ENCODE results near the gene BRCC3. TPM values are rescaled to one million over a fixed set of nuclear protein-coding genes. Genes with fewer than 3 reads are reported as not detected.

Gene BRCC3
- total and polyA plus RNA-seq, 12 donors: 7.8 to 43.0 (median 18.0) TPM

GRCh38 chrX:155061760-155062159, 9.5 kb upstream of the BRCC3 start:
- Histone ChIP-seq H3K4me3 (no peak overlapping the region), H3K36me3 (replicated peaks in 1 of 2) (no peaks in the 10 kb centered on the region), H3K9me3 (replicated peaks in 1 of 3) (no peaks in the 10 kb centered on the region), H3K27ac (no peak overlapping the region), H3K27me3 (no peaks in the 10 kb centered on the region), H3K4me1 (replicated peaks in 1 of 2) (no peaks in the 10 kb centered on the region)
- no peak for TF ChIP-seq CTCF (IDR thresholded peaks at IDR 0.05)
- TF ChIP-seq POLR2A (IDR thresholded peaks at IDR 0.05): no peak
- 74 to 93% (median 84%) methylated on average over 4 of the region's 4 CpGs for WGBS, 4 donors
- no peak for DNase-seq
- intact Hi-C loops (cut with DNase I): no loop called here

GRCh38 chrX:155065035-155065734, 6.1 kb upstream of the BRCC3 start:
- 71 to 75% (median 73%) methylated on average over 7 to 8 of the region's 8 CpGs for WGBS, 4 donors
- no peaks in the 10 kb centered on the region for H3K27me3 ChIP-seq
- H3K9me3 ChIP-seq (replicated peaks in 1 of 3): no peaks in the 10 kb centered on the region
- peak in 1 of 7 donors; percentile 18 for DNase-seq
- H3K27ac ChIP-seq: peak overlapping the region in 4 of 5 donors; percentile 14 to 55 (median 16)
- no peaks in the 10 kb centered on the region for H3K4me1 ChIP-seq (replicated peaks in 1 of 2)
- intact Hi-C loops (cut with DNase I): no loop called here
- no peak for TF ChIP-seq CTCF (IDR thresholded peaks at IDR 0.05)
- TF ChIP-seq POLR2A (IDR thresholded peaks at IDR 0.05): no peak
- no peaks in the 10 kb centered on the region for H3K36me3 ChIP-seq (replicated peaks in 1 of 2)
- H3K4me3 ChIP-seq: no peak overlapping the region

- peaks cover 0 to 10% of the 10 kb centered on the region in 2 donors for H3K4me1 ChIP-seq (replicated peaks in 1 of 2)
- peak overlapping the region in 2 of 5 donors; percentile 24 for H3K27ac ChIP-seq
- 14 to 58% (median 36%) methylated on average over 1 of the region's 1 CpG for WGBS, 4 donors
- peaks cover 0 to 1% of the 10 kb centered on the region in 2 donors for H3K36me3 ChIP-seq (replicated peaks in 1 of 2)
- intact Hi-C loops (cut with DNase I): no loop called here
- DNase-seq: peak in 5 of 7 donors; percentile 34 to 52 (median 46)
- no peaks in the 10 kb centered on the region for H3K9me3 ChIP-seq (replicated peaks in 1 of 3)
- H3K27me3 ChIP-seq: no peaks in the 10 kb centered on the region
- no peak overlapping the region for H3K4me3 ChIP-seq
- no peak for TF ChIP-seq CTCF (IDR thresholded peaks at IDR 0.05)
- TF ChIP-seq POLR2A (IDR thresholded peaks at IDR 0.05): no peak
Measured at GRCh38 chrX:155068165-155068564, 3.1 kb upstream of the BRCC3 start.

GRCh38 chrX:155069414-155069813, 1.9 kb upstream of the BRCC3 start:
- DNase-seq: no peak
- Histone ChIP-seq H3K4me1 (replicated peaks in 1 of 2) (peaks cover 0 to 10% of the 10 kb centered on the region in 2 donors), H3K27me3 (no peaks in the 10 kb centered on the region), H3K27ac (no peak overlapping the region), H3K36me3 (replicated peaks in 1 of 2) (peaks cover 0 to 9% of the 10 kb centered on the region in 2 donors), H3K9me3 (replicated peaks in 1 of 3) (no peaks in the 10 kb centered on the region), H3K4me3 (peak overlapping the region in 1 of 4 donors; percentile 59)
- intact Hi-C loops (cut with DNase I): no loop called here
- TF ChIP-seq POLR2A (IDR thresholded peaks at IDR 0.05) (no peak), CTCF (IDR thresholded peaks at IDR 0.05) (no peak)
- WGBS, 4 donors: 72 to 100% (median 94%) methylated on average over 1 of the region's 1 CpG
